ENCODE results near the gene INCA1. TPM values are rescaled to one million over a fixed set of nuclear protein-coding genes. Genes with fewer than 3 reads are reported as not detected.

The INCA1 gene
- total and polyA plus RNA-seq, 2 of the 13 experiments (the other 11 are each of a cell fraction or from before 2014, with no cell fraction given) = 0.93 to 2.6 TPM

GRCh38 chr17:4967539-4968485, 29.5 kb downstream of the INCA1 start, which contains the start of gene SPAG7 (continued):
- TF ChIP-seq ZNF713 (CRISPR knock-in tag; IDR thresholded peaks at IDR 0.05) (no peak), GATAD2A (CRISPR knock-in tag; IDR thresholded peaks at IDR 0.05) (0 out of 2 replicates have a peak, but pooled peaks have one; percentile 9), MYC (CRISPR knock-in tag; IDR thresholded peaks at IDR 0.05; ENCODE audit: borderline replicate concordance) (peak; percentile 79), THAP11 (CRISPR knock-in tag; IDR thresholded peaks at IDR 0.05) (peak; percentile 73; the same call in 1 of the 2 replicates), ELF1 (CRISPR knock-in tag; IDR thresholded peaks at IDR 0.05) (0 out of 2 replicates have a peak, but pooled peaks have one; percentile 3), ERF (CRISPR knock-in tag; IDR thresholded peaks at IDR 0.05) (peak; percentile 46; the same call in 1 of the 2 replicates), RFXANK (CRISPR knock-in tag; IDR thresholded peaks at IDR 0.05) (0 out of 2 replicates have a peak, but pooled peaks have one; percentile 27), ZNF513 (CRISPR knock-in tag; conservative IDR thresholded peaks at IDR 0.05) (no peak), NFATC3 (CRISPR knock-in tag; IDR thresholded peaks at IDR 0.05) (no peak), ZBTB2 (CRISPR knock-in tag; IDR thresholded peaks at IDR 0.05; ENCODE audit: low read depth) (peak; percentile 64; the same call in 1 of the 2 replicates), ZNF597 (CRISPR knock-in tag; IDR thresholded peaks at IDR 0.05) (no peak), KDM5A (IDR thresholded peaks at IDR 0.05; ENCODE audit: borderline replicate concordance, low read length) (peak; percentile 53; the same call in 1 of the 2 replicates), HNF1A (IDR thresholded peaks at IDR 0.05; ENCODE audit: low read depth) (no peak), HNF1A (CRISPR knock-in tag; IDR thresholded peaks at IDR 0.05; ENCODE audit: borderline replicate concordance) (0 out of 2 replicates have a peak, but pooled peaks have one; percentile 54), ZNF644 (CRISPR knock-in tag; IDR thresholded peaks at IDR 0.05; ENCODE audit: low read depth) (peak; percentile 63), BORCS8-MEF2B (CRISPR knock-in tag; IDR thresholded peaks at IDR 0.05) (peak; percentile 24), ZGPAT (CRISPR knock-in tag; IDR thresholded peaks at IDR 0.05) (peak; percentile 84; the same call in 1 of the 2 replicates), EP300 (IDR thresholded peaks at IDR 0.05; ENCODE audit: low read depth in 2 of 2, low read length in 2 of 2) (peak in 1 of 2 experiments; percentile 3; a peak in 1 of 4 replicates), EP300 (CRISPR knock-in tag; IDR thresholded peaks at IDR 0.05; ENCODE audit: borderline replicate concordance) (0 out of 2 replicates have a peak, but pooled peaks have one; percentile 13)

Measured in HepG2 (cell line).